AG10803 (cell line): ENCODE data around the gene NUP85.

Experiments used
- DNase-seq: peaks from one replicate; pipeline ENCODE4 v3.0.0; 2010; ENCODE audit warnings: low read depth
- H3K4me3 ChIP-seq: 2 replicates; pipeline ENCODE4 v1.5.1; 2011; ENCODE audit warnings: mild to moderate bottlenecking, low read length, control low read depth
- TF ChIP-seq, protein P1 (sequence below): conservative IDR thresholded peaks from 2 replicates; pipeline ENCODE4 v1.5.1; 2011; ENCODE audit warnings: mild to moderate bottlenecking, low read length, control low read depth, inconsistent platforms

NUP85 gene

DNA sequence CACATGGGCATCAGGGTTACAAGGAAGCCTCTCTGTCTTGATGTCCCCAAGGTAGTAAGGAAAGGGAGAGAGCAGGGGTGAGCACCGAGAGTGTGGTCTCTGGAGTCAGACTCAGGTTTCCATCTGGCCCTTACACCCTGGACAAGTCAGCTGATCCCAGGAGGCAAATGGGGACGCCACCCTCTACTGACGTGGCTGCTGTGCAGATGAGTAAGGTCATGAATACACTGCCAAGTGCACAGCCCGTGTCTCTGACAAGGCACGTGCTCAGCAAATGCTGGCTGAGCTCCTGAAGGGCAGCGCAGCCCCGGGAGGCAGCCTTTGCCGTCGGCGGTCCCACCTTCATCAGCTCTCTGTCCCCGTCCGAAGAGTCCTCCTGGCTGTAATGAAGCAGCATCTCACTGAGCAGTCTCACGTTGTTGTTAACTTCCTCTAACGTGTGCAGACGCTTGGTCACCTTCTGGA, 36.5 kb downstream of the NUP85 start:
- no peak overlapping the region for H3K4me3 ChIP-seq
- TF ChIP-seq, protein P1, sequence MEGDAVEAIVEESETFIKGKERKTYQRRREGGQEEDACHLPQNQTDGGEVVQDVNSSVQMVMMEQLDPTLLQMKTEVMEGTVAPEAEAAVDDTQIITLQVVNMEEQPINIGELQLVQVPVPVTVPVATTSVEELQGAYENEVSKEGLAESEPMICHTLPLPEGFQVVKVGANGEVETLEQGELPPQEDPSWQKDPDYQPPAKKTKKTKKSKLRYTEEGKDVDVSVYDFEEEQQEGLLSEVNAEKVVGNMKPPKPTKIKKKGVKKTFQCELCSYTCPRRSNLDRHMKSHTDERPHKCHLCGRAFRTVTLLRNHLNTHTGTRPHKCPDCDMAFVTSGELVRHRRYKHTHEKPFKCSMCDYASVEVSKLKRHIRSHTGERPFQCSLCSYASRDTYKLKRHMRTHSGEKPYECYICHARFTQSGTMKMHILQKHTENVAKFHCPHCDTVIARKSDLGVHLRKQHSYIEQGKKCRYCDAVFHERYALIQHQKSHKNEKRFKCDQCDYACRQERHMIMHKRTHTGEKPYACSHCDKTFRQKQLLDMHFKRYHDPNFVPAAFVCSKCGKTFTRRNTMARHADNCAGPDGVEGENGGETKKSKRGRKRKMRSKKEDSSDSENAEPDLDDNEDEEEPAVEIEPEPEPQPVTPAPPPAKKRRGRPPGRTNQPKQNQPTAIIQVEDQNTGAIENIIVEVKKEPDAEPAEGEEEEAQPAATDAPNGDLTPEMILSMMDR = no peak
- peak; percentile 62 for DNase-seq

DNA sequence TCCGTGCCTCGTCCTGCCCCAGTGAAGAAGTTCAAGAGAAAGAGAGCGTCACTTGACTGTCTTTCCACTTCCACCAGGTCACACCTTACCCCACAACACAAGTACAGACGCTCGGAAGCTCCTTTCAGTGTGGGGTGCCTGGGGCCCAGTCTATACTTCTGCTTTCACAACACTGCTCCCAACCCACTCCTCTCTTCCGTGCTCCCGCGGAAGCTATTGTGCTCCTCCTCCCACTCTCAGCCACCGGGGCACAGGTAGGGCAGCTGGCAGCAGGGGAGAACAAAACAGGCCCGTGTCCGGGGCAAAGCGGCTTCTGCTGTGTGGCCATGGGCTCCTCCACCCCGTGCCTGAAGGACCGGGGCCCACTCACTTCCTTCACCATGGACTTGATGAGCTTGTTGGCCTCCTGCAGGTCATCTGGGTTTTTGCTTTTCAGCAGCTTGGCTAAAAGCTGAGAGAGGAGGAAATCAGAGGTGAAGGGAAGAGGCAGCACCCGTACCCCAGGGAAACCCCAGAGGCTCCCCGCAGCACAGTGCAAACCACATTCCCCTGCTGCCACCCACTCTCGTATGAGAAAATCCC, 37.1 kb downstream of the NUP85 start:
- no peak for DNase-seq
- TF ChIP-seq, protein P1 = no peak
- no peak overlapping the region for H3K4me3 ChIP-seq

DNA sequence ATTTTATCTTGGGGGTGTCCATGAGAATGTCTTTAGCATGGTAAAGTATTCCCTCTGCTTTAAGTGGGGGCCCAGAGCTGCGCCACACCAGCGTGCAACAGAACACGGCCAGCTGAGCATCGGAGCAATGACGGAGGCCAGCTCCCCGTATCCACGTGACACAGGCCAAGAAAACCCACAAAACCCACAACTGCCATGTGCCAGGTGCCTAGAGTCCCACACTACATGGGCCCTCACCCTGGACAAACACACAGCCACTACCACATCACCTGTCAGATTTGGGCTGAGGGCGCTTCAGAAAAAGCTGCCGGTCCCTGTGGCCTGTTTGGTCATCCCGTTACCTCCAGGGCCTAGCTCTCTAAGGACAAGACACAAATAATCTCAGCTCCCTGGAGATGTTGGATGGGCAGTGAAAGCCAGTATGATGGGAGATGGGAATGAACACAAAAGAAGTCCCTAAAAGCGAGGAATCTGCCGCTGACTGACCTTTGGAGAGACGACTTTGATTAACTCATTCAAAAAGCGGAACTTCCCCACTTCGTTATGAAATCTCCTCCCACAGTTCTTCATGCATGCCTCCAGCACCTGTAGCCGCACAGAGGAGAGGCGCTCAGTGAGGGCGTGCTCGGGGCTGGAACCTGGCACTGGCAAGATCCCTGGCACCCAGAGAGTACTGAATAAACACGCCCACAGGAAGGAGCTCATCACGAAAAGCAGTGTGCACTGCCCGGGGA, 38.8 kb downstream of the NUP85 start:
- TF ChIP-seq, protein P1 = no peak
- no peak for DNase-seq
- no peak overlapping the region for H3K4me3 ChIP-seq

DNA sequence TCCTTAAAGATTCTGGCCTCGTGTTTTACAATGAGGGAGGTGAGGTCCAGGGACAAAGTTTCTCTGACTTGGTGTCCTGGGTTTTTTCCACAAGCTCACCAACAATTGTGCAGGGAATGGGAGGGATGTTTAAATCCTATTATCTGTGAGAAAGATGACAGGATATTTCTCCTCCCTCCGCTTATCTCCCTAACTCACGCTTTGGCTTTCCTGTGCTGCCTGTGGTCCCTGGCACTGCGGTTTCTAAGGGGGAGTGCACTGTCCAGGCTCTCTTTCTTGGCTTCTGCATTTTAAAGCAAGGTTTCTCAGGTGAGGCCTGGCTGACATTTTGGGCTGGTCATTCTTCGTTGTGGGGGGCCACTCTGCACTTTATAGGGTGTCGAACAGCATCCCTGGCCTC, 39.5 kb downstream of the NUP85 start:
- TF ChIP-seq, protein P1 = no peak
- DNase-seq = no peak
- H3K4me3 ChIP-seq = no peak overlapping the region

DNA sequence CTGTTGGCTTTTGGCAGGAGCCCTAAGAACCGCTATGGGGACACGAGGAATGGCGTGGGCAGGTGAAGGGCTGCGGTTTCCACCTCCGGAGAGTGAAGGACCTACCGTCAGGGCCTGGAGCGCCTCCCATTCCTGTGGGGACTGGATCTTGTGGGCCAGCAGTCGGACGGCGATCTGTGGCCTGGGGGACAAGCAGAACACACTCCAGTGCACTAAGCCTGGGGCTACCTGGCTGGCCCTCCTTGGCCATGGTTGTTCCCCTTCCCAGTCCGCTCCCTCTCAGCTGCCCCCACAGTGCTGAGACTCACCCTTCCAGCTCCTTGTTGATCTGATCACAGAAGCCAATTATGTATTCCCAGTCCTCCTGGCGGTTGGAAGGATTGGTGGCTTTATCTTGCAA, 40.9 kb downstream of the NUP85 start:
- TF ChIP-seq, protein P1 = no peak
- H3K4me3 ChIP-seq = no peak overlapping the region
- DNase-seq = no peak

DNA sequence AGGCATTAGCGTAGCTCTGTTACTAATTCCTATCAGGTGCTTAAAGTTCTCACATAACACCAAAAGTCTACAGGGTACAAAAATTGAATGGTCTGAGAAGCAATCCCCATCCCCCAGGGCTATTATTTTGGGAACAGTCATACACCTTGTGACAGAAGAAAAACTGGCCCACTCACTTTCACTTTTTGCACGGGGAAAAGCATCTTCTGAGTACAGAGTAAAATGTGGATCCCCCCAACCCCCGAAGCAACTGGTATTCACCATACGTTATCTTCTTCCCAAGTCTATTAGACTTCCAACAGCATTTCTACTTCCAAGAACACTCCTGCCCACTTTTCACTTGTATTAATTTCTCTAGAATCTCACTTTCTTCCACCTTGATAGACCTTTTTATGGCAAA, 44.1 kb downstream of the NUP85 start:
- no peak for DNase-seq
- H3K4me3 ChIP-seq = peak overlapping the region; percentile 50
- TF ChIP-seq, protein P1 = no peak

DNA sequence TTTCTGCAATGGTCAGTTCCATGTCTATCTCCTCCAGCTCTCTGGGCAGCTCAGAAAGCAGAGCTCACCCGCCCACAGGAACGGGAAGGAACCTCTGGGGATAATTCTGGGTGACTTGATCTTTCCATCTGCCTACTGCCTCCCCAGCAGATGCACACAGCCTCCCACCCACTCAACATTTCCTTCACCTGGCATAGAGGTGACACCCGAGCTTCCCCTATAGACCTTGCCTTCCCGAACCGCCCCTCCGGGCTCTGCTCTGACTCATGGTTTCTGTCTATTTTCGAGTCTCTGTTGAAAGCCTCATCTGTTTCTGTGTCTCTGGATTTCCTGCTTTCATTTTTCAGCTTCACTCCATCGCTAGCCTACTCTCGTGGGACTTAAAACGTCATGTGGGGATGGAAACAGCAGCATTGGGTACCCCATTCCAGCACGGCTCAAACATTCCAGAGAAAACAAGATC, 44.6 kb downstream of the NUP85 start:
- H3K4me3 ChIP-seq = peak overlapping the region; percentile 50
- TF ChIP-seq, protein P1 = no peak
- peak; percentile 74 for DNase-seq
